HG02981 (cell line): Measurements from ENCODE around the gene TRPM7.
"Not testable (repeated sequence)": the region's sequence is repeated elsewhere in the genome, so short reads cannot be mapped to it uniquely, and the experiment has no call there.

ENCODE experiments used
- ATAC-seq: cut with Tn5 transposase; IDR thresholded peaks from one replicate; pipeline ENCODE4 v1.9.1; 2021; ENCODE audit warnings: mild to moderate bottlenecking, moderate library complexity; ENCODE audit not compliant: unreplicated experiment

Gene TRPM7

DNA sequence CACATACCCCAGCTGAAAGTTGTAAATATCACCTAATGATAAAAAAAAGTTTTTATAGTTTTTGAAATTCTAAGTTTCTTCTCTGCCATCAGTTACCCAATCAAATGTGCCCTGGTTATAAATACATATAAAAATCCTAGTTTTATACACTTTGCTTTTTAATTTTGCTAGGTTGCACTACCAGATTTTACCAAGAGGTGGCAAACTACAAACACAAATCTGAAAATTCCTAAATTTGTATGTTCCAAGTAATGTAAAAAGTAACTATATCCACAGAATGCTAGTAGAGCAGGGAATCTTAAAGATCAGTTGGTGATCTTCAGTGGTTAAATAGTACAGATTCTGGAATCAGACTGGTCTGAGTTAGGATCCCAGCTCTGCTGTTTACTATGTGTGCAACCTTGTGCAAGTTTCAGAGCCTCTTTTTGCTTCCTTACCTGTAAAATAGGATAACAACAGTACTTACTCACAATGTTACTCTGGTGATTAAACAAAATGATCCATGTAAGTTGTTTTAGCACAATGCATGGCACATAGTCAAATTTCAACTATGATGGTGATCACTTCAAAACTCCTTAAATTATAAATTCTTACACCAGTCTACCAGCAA, 11.0 kb downstream of the TRPM7 start:
- ATAC-seq, result no peak

DNA sequence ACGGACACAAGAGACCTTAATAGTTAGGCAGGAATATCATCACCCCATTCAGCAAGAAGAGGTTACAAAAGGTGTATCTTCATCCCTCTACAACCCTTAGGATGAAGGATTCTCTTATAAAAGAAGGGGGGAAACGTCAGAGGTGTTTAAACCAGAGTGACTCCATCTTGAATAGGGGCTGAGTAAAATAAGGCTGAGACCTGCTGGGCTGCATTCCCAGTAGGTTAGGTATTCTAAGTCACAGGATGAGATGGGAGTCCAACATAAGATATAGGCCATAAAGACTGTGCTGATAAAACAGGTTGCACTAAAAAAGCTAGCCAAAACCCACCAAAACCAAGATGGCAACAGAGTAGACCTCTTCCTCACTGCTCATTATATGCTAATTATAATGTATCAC, 16.5 kb downstream of the TRPM7 start:
- no peak for ATAC-seq

DNA sequence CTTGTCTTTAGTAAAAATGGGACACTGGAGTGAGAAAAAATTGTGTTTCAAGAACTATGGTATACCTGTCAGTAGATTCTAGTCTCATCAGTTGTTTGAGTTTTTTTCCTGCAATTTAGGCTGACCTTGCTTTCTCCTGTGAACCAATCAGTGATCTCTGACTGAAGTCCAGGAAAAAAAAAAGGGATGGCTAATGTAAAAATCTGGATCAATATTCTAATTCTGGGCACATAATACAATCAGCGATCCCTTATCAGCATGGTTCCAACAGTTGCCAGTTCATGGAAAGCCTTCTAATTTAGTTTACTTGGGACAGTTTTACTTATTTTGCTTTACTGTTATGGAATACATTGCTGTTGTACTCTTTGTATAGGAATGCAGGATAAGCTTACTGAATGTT, 17.0 kb downstream of the TRPM7 start:
- ATAC-seq, result no peak

DNA sequence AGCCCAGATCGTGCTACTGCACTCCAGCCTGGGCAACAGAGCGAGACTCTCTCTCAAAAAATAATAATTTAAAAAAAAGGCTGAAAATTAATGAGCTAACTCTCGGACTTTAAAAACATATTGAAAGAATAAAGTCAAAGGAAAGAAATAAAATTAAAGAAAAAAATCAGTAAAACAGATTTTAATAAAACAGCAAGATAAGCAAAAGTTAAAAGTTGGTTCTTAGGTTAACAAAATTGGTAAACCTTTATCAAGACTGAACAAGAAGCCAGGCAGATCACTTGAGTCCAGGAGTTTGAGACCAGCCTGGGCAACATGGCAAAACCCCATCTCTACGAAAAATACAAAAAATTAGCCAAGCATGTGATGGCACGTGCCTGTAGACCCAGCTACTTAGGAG, 20.7 kb downstream of the TRPM7 start:
- ATAC-seq, result no peak

DNA sequence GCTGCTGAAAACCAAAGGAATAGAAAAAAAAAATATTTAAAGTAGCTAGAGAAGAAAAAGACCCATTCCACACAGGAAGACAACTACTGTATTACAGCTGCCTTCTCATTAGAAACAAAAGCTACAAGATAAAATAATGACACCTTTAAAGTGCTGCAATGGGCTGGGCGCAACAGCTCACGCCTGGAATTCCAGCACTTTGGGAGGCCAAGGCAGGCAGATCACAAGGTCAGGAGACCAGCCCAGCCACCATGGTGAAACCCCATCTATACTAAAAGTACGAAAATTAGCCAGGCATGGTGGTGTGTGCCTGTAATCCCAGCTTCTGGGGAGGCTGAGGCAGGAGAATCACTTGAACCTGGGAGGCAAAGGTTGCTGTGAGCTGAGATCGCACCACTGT, 31.0 kb downstream of the TRPM7 start:
- no peak for ATAC-seq

DNA sequence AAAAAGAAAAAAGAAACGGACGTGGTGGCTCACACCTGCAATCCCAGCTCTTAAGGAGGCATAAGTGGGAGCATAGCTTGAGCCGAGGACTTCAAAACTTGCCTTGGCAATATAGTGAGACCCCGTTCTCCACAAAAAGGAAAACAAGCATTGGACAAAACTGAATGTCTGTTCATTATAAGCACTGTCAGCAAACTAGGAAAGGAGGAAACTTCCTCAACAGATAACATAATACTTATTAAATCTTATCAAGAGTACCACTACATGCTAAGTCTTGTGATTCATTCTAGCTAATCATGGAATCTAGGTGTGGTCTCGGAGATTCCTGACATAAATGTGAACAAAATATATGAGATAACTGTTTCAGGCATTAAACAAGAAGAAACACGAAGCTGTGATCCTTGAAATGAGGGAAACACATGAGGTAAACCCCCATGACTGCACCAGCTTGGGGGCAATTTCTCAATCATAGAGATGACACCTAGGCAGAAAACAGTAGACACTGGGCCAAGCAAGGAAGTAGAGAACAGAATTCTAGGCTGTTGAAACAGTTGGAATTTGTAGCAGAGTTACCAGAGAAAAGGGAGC, 33.3 kb downstream of the TRPM7 start:
- no peak for ATAC-seq

DNA sequence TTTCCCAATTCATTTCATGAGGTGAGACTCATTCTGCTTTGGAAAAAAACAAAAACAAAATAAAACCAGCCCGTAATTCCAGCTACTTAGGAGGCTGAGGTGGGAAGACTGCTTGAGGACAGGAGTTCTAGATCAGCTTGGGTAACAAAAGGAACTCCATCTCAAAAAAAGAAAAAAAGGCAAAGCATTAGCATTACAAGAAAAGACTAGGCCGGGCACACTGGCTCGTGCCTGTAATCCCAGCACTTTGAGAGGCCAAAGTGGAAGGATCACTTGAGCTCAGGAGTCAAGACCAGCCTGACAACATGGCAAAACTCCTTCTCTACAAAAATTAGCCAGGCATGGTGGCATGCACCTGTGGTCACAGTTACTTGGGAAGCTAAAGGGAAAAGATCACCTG, 33.9 kb downstream of the TRPM7 start:
- ATAC-seq, result no peak

DNA sequence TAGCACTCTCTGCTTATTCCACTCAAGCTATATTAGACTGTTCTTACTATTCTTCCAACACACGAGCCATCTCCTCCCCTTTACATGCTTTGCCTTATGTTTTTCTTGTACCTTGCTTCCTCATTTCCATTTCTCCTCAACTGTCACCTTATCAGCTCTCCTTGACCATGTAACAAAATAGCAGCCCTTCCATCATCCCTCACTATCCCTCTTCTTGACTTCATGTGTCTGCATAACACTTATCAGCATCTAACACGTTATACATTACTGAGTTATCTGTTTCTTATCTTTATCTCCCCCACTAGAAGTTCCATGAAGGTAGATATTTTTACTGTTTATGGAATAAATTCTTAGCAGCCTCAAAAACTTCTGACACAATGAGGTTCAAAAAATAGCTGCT, 45.3 kb downstream of the TRPM7 start:
- ATAC-seq, result no peak

DNA sequence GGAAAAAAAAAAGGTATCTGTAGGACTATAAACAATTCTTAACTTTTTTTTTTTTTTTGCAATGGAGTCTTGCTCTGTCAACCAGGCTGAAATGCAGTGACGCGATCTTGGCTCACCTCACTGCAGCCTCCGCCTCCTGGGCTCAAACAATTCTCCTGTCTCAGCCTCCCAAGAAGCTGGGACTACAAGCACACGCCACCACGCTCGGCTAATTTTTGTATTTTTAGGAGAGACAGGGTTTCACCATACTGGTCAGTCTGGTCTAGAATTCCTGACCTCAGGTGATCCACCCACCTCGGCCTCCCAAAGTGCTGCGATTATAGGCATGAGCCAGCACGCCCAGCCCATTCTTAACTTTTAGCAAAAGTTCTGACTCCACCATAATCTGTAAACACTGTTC, 50.5 kb downstream of the TRPM7 start:
- ATAC-seq, result no peak

DNA sequence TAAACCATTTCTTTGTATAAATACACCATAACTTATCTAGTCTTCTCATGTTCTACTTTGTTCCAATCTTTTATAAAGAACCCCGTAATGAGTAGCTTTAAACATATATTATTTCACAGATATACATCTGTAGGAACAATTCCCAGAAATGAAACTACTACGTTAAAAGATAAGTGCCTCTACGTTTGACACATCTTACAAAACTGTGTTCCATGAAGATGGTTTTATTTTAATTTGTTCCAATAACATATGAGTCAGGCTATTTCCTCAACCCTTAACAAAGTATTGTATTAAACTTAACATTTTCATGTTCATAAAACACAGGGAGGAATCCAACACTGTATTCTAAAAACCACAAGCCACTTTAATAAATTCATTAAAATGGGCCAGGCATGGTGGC, 52.9 kb downstream of the TRPM7 start:
- no peak for ATAC-seq

DNA sequence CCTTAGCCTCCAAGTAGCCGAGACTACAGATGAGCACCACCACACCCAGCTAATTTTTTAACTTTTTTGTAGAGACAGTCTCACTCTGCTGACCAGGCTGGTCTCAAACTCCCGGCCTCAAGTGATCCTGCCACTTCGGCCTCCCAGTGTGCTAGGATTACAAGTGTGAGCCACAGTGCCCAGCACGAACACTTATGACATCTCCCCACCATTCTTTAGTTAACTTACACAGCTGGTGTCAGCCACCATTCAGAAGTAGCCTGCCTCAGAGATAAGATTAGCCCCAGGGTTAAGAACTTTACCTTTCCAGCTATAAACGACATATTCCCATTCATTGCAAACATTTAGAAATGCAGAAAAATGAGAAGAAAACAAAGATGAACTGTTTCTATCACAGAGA, 58.2 kb downstream of the TRPM7 start:
- ATAC-seq, result no peak

DNA sequence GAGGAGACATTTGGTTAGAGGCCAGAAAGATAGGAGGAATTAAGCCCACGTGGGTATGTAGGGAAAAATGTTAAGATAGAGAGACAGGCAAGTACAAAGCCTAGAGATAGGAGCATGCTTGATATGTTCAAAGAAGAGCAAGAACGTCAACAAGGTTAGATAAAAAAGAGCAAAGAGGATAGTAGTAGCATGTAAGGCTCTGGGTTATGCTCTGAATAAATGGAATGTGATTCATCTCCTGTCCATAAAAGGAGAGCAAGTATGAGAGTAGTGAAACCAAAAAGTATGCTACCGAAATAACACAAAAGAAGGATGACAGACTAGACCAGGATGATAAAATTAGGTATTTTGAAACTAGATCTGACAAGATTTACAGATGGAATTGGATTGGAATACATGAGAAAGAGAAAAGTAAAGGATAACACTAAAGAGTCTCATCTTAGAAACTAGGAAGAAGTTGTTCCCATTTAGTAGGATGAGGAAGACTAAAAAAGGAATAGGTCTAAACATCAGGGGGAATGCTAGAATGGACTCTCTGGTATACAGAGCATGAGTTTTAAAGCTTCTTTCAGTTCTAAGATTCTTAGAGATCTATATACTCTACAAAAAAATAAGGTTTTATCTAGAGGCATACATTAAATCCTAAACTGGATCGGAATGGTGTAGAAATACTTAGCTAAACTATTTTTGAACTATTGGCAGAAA, 59.1 kb downstream of the TRPM7 start:
- ATAC-seq, result no peak

DNA sequence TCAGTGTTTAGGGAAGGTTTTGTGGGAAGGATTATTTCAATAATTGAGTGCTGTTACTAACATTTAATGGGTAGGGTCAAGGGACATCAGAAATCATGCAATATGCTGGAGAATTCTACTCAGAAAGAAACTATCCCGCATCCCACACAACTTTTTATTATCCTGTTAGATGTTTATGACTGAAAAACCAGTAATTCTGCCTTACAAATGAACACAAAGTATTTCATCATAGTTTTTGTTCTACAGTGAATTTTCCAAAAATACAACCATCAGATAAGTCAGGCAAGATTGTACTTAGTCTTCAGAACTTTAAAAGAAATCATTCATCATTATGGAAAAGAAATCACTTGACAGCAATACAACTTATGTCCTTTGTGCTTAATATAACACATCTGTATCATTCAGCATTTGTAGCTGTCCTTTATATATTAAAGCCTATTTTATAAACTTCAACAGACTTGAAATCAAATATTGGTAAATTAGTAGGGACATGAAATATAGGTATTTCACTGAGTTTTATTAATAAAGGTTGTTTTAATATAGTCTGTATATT, 61.9 kb downstream of the TRPM7 start:
- ATAC-seq, result no peak

DNA sequence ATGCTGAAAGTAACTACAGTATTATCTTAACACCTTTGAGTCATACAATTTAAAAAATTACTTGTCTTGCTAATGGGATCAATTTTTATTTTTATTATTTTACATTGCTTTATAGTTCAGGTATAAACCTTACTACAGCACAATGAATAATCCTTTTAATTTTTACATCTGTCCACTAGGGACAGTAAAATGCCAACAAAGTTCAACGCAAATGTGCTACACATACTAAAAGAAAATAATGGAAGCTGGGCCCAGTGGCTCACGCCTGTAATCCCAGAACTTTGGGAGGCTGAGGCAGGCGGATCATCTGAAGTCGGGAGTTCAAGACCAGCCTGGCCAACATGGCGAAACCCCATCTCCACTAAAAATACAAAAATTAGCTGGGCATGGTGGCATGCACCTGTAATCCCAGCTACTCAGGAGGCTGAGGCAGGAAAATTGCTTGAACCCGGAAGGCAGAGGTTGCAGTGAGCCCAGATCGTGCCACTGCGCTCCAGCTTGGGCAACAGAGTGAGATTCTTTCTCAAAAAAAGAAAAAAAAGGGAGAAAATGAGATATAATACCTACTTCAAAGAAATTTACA, 64.1 kb downstream of the TRPM7 start:
- ATAC-seq, result not testable (repeated sequence)

DNA sequence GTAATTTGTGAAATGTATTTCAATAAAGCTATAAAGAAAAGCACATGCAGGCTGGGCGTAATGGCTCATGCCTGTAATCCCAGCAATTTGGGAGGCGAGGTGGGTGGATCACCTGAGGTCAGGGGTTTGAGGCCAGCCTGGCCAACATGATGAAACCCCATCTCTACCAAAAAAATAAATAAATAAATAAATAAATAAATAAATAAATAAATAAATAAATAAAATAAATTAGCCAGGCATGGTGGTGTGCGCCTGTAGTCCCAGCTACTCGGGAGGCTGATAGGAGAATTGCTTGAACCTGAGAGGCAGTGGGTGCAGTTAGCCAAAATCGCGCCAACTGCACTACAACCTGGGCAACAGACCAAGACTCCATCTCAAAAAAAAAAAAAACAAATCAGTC, 69.6 kb downstream of the TRPM7 start:
- not testable (repeated sequence) for ATAC-seq

DNA sequence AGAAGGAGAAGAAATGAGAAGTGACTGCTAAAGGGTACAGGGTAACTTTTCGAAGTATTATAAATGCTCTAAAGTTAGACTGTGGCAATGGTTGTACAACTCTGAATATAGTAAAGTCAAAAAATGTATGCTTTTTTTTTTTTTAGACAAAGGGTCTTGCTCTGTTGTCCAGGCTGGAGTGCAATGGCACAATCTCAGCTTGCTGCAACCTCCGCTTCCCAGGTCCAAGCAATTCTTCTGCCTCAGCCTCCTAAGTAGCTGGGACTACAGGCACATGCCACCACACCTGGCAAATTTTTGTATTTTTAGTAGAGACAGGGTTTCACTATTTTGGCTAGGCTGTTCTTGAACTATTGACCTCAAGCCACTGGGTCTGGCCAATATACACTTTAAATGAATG, 70.0 kb downstream of the TRPM7 start:
- ATAC-seq, result not testable (repeated sequence)

DNA sequence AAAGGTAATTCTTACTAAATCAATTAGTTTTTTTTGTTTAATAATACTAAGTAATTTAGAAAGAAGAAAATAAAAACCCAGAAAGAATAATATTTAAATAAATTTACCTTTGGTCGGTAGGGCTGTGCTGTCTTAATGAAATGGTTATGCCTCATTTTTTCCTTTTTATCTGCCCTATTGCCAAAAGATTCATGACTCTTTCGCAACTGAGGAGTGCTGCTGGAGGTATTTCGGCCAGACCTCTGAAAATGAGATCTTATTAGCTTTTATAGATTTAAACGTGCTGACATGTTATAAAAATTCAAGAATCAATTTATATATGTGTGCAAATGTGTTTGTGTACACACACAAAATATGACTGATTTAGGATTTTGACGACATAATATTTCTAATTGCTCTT, 73.0 kb downstream of the TRPM7 start:
- ATAC-seq, result no peak

DNA sequence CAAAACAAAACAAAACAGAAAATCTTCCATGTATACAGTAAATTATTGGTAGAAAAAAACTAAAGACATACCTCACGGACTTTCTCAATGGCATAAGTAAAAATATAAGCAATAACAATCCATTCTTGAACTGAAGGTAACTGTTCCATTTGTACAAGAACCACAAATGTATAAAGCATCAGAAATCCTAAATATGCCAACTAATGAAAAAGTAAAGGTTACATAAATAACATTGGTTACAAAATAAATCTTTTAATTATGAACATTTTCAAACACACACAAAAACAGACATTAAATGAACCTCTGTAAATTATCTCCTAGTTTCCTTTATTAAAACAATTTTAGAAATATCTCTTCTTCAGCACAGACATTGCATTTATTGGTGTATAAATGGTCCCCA, 79.5 kb downstream of the TRPM7 start:
- no peak for ATAC-seq

DNA sequence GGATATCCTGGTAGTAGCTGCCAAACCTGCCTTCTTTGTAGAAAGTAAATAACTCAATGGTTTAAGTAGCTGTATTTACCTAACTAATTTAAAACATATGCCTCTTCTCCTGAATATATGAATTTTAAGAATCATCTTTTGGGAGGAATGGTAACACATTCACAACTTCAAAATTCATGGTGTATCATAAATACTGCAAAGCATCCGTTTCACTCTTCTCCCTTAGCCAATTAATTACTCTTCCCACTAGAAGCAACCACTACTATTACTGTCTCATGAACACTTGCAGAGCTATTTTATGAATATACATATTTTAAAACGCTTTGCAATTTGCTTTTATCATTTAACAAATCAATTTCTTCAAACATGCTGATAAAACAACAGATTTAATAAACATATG, 81.1 kb downstream of the TRPM7 start:
- no peak for ATAC-seq

DNA sequence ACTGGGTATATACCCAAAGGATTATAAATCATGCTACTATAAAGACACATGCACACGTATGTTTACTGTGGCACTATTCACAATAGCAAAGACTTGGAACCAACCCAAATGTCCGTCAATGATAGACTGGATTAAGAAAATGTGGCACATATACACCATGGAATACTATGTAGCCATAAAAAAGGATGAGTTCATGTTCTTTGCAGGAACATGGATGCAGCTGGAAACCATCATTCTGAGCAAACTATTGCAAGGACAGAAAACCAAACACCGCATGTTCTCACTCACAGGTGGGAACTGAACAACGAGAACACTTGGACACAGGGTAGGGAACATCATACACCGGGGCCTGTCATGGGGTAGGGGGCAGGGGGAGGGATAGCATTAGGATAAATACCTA, 84.6 kb downstream of the TRPM7 start:
- ATAC-seq, result not testable (repeated sequence)

DNA sequence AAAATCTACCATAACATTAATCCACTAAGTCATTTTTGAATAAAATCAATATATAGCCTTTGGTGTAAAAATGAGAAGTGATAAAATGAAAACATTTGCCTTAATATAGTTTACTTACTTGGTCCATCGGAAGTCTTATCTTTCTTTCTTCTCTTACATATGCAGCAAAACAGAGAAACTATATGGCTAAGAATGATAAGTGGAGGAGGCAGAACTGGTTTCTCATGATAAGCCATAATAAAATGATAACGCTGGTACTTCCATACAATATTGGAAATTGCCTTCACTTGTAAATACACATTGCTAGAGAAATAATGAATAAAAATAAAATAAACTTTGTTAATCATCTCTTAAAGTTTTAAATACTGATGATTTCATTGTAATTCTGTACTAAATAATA, 92.3 kb downstream of the TRPM7 start:
- ATAC-seq, result no peak

DNA sequence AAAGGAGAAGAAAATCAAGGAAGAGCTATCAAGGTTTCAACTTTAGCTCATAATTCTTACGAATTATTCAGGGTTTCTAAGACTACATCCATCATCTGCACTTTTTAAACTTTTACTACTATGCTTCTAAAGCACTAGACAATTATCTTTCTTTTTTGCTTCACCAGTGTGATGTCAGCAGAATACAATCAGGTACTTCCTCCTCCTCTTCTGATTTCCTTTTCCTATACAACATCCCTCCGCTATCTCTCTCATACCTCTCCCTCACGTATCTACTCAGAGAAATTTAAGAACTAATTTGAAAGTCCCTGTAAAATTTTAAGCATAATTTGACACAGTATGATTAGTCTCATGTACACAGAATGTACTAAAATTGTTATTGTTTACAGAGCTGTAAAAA, 92.8 kb downstream of the TRPM7 start:
- ATAC-seq, result no peak
